ENCODE data around the gene PCDHGC4. TPM values are rescaled to one million over a fixed set of nuclear protein-coding genes. Genes with fewer than 3 reads are reported as not detected.

PCDHGC4 gene
- 4.4 and 5.0 TPM in 2 replicates for total RNA-seq

DNA sequence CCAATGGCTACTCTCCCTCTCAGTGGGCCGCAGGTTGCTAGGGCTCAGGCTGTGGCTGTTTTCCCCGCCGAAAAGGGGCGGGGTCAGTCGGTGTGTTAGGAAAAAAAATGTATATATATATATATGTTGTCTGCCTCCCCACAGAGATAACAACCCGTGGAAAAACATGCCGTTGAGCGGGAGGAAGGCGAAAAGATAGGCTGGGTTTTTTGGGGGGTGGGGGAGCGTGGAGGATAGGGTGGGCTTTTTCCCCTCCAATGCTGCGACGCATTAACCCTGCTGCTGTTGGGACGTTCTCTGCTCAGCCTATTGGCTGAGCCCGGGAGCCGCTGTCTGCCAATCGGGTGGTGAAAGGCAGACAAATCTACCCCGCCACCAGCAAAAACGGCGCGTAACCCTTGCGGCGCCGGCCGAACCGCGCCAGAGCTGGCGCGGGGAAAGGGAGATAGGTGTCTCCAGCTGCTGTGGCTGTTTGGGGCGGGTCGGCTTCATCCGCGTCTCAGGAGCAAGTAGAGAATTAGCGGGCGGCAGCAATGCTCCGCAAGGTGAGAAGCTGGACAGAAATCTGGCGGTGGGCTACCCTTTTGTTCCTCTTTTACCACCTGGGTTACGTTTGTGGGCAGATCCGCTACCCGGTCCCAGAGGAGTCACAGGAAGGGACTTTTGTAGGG lies at the start of gene PCDHGC4:
Gene PCDHGC4 (plus strand): TSS at position 390 of the 671 bp plus-strand sequence. CDS start 144 bp downstream, at position 534.

DNA sequence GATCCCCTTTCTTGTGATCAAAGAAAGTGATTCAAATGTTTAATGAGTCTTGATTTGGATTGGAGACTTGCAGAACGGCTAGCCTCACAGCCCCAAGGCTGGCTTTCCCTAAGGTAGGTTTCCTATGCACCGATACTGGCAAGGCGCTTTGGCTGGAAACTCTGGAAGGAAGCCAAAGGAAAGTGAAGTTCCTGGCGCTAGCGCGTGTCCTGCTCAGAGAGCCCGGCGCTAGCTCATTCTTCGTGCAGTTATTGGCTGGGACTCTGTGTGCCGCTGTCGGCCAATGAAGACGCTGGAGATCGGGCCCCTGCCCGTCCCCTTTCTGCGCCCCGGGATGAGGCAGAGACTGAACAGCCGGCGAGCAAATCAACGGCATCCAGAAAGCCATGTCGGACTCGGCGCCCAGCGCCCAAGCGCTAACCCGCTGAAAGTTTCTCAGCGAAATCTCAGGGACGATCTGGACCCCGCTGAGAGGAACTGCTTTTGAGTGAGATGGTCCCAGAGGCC lies 9.2 kb upstream of the PCDHGC4 start, which contains the start of gene PCDHGC3:
Gene PCDHGC3 (plus strand): TSS at position 342 of the 507 bp plus-strand sequence. CDS start 151 bp downstream, at position 493.

DNA sequence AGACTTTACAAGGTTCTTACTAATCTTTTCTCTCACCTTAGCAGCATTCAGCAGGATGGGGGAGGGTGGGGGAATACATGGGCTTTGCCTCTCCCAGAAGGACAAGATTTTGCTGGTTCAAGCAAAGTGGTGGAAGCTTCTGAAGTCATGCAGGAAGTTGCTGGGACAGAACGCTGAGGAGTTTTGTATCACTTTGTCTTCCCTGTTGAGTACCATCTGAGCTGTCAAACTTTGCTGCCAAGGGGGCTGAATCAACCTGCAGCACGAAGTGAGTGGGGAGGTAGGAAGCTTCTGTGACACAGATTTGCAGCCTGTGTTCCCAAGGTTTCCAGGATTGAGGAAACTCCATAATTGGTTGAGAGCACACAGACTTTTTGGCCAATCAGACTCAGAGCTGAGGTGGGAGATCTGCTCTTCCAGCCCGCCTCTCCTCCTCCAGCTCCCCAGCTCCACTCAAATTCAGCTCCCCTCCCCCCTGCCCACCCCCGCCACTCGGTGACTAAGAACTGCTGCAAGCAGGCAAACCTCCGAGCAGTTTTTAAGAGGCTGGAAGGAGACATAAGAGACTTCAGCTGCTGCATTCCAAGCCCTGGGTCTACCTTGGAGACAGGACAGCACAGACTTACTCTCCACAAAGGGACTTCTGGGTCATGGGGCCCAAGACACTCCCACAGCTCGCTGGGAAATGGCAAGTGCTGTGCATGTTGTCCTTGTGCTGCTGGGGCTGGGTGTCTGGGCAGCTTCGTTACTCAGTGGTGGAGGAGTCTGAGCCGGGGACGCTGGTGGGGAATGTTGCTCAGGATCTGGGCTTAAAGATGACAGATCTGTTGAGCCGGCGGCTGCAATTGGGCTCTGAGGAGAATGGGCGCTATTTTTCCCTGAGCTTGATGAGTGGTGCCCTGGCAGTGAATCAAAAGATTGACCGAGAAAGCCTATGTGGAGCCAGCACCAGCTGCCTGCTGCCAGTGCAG lies 4.0 kb downstream of the PCDHGC4 start, which contains the start of gene PCDHGC5:
Gene PCDHGC5 (plus strand): TSS at position 491 of the 971 bp plus-strand sequence. CDS start 160 bp downstream, at position 651.

Other genes starting within 250 kb of the PCDHGC4 start
- gene PCDHB15, start 239.6 kb upstream of the PCDHGC4 start, total RNA-seq: under 0.01 and 0.14 TPM in 2 replicates
- 0.44 and 2.0 TPM in 2 replicates for gene SLC25A2, start 181.0 kb upstream of the PCDHGC4 start, total RNA-seq
- gene TAF7, start 164.2 kb upstream of the PCDHGC4 start, total RNA-seq: 43.1 and 61.6 TPM in 2 replicates
- 0.43 and 0.88 TPM in 2 replicates for gene PCDHGA1, start 154.5 kb upstream of the PCDHGC4 start, total RNA-seq
- 2.0 and 6.3 TPM in 2 replicates for gene PCDHGA2, start 146.3 kb upstream of the PCDHGC4 start, total RNA-seq
- 4.0 and 5.5 TPM in 2 replicates for gene PCDHGA3, start 141.2 kb upstream of the PCDHGC4 start, total RNA-seq
- 1.8 and 1.9 TPM in 2 replicates for gene PCDHGB1, start 134.9 kb upstream of the PCDHGC4 start, total RNA-seq
- gene PCDHGA4, start 130.0 kb upstream of the PCDHGC4 start, total RNA-seq: 5.0 and 6.1 TPM in 2 replicates
- gene PCDHGB2, start 125.0 kb upstream of the PCDHGC4 start, total RNA-seq: 2.2 and 3.1 TPM in 2 replicates
- 1.5 and 1.9 TPM in 2 replicates for gene PCDHGA5, start 120.9 kb upstream of the PCDHGC4 start, total RNA-seq
- 2.6 and 3.3 TPM in 2 replicates for gene PCDHGB3, start 114.8 kb upstream of the PCDHGC4 start, total RNA-seq
- 4.3 and 4.8 TPM in 2 replicates for gene PCDHGA6, start 111.1 kb upstream of the PCDHGC4 start, total RNA-seq
- 4.3 and 7.7 TPM in 2 replicates for gene PCDHGA7, start 102.3 kb upstream of the PCDHGC4 start, total RNA-seq
- gene PCDHGB4, start 97.3 kb upstream of the PCDHGC4 start, total RNA-seq: 28.2 and 30.4 TPM in 2 replicates
- gene PCDHGA8, start 92.4 kb upstream of the PCDHGC4 start, total RNA-seq: 2.4 and 3.3 TPM in 2 replicates
- gene PCDHGB5, start 87.1 kb upstream of the PCDHGC4 start, total RNA-seq: 27.3 and 27.4 TPM in 2 replicates
- 4.6 and 6.2 TPM in 2 replicates for gene PCDHGA9, start 82.3 kb upstream of the PCDHGC4 start, total RNA-seq
- 4.3 and 5.3 TPM in 2 replicates for gene PCDHGB6, start 77.0 kb upstream of the PCDHGC4 start, total RNA-seq
- gene PCDHGA10, start 72.0 kb upstream of the PCDHGC4 start, total RNA-seq: 13.2 and 14.0 TPM in 2 replicates
- gene PCDHGB7, start 67.4 kb upstream of the PCDHGC4 start, total RNA-seq: 7.6 and 14.0 TPM in 2 replicates
- gene PCDHGA11, start 64.0 kb upstream of the PCDHGC4 start, total RNA-seq: 12.7 and 19.2 TPM in 2 replicates
- gene PCDHGA12, start 54.5 kb upstream of the PCDHGC4 start, total RNA-seq: 30.0 and 37.5 TPM in 2 replicates
- 81.9 and 107 TPM in 2 replicates for gene PCDHGC3, start 9.1 kb upstream of the PCDHGC4 start, total RNA-seq
- 3.9 and 6.6 TPM in 2 replicates for gene PCDHGC5, start 4.1 kb downstream of the PCDHGC4 start, total RNA-seq
- 14.9 and 38.7 TPM in 2 replicates for gene DIAPH1, start 134.0 kb downstream of the PCDHGC4 start, total RNA-seq
- gene HDAC3, start 151.8 kb downstream of the PCDHGC4 start, total RNA-seq: 38.1 and 71.7 TPM in 2 replicates
- 6.7 and 9.6 TPM in 2 replicates for gene RELL2, start 152.0 kb downstream of the PCDHGC4 start, total RNA-seq
- 25.2 and 26.3 TPM in 2 replicates for gene FCHSD1, start 166.4 kb downstream of the PCDHGC4 start, total RNA-seq
- 6.1 and 20.0 TPM in 2 replicates for gene ARAP3, start 197.2 kb downstream of the PCDHGC4 start, total RNA-seq

Data from placental pericyte (primary cell).